Measurements from ENCODE around the gene ZDHHC14.

ZDHHC14 gene

DNA sequence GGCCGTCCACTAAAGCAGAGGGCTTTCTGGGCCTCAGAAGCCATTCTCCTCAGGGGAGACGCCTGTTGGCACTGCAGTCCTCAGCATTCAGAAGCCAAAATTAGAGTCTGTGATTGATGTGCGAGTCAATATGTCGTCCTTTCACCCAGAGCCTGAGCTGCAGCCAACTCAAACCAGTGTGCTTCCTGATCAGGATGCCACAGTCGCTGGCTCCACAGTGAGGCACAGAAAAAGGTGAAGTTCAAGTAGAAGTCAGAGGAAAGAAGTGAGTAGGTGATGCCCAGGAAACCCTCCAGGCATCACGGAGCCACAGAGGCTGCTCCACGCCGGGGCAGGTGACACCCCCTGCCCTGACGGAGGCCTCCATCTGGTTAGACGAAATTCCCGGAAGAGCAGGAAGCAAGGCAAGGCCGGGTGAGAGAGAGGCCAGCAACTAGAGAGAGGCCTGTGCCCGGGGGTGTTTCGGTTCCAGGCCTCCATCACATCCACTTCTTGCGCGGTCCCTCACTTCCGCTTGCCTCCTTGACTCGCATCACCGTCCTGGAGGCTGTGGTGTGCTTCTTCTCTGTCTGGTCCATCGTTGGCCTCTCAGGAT, 264.3 kb downstream of the ZDHHC14 start:
- no peak overlapping the region for H3K4me3 ChIP-seq (ENCODE audit: low read depth, low read length)
- TF ChIP-seq CTCF (IDR thresholded peaks at IDR 0.05; ENCODE audit: low read depth, low read length), result no peak
- no peak for TF ChIP-seq MYC (IDR thresholded peaks at IDR 0.05; ENCODE audit: low read depth, low read length)
- TF ChIP-seq, protein P1, sequence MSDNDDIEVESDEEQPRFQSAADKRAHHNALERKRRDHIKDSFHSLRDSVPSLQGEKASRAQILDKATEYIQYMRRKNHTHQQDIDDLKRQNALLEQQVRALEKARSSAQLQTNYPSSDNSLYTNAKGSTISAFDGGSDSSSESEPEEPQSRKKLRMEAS (IDR thresholded peaks at IDR 0.05; ENCODE audit: low read depth, low read length), result no peak
- no peak for TF ChIP-seq POLR2A (IDR thresholded peaks at IDR 0.05; ENCODE audit: extremely low read depth, insufficient read length)
- DNase-seq (ENCODE audit: low read depth), result no peak

DNA sequence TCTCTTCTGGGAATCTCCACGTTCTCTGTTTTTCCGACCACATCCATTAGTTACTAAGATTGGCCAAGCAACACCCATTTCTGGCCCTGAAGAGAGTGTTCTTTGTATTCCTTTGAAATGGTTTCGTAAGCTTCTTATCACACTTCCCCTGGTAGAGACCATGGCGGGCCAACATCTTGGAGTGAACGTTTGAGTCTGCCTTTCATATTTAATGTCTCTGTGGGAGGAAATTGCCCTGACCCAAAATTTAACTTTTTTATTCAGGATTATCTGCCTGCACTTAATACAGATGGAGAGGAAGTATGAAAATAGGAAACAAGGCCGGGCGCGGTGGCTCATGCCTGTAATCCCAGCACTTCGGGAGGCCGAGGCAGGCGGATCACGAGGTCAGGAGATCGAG, 265.0 kb downstream of the ZDHHC14 start:
- TF ChIP-seq, protein P1 (IDR thresholded peaks at IDR 0.05; ENCODE audit: low read depth, low read length), result no peak
- TF ChIP-seq CTCF (IDR thresholded peaks at IDR 0.05; ENCODE audit: low read depth, low read length) (no peak), POLR2A (IDR thresholded peaks at IDR 0.05; ENCODE audit: extremely low read depth, insufficient read length) (no peak)
- peak; percentile 56 for DNase-seq (ENCODE audit: low read depth)

GRCh38 chr6:157647261-157647915, 266.4 kb downstream of the ZDHHC14 start:
- DNase-seq (ENCODE audit: low read depth), result peak; percentile 97
- no peak overlapping the region for H3K4me3 ChIP-seq (ENCODE audit: low read depth, low read length)
- TF ChIP-seq POLR2A (IDR thresholded peaks at IDR 0.05; ENCODE audit: extremely low read depth, insufficient read length), result no peak
- peak; percentile 88 for TF ChIP-seq MYC (IDR thresholded peaks at IDR 0.05; ENCODE audit: low read depth, low read length)
- no peak for TF ChIP-seq CTCF (IDR thresholded peaks at IDR 0.05; ENCODE audit: low read depth, low read length)
- TF ChIP-seq, protein P1 (IDR thresholded peaks at IDR 0.05; ENCODE audit: low read depth, low read length), result peak; percentile 95

More for the DNA sequence above, 265.0 kb downstream of the ZDHHC14 start:
- H3K4me3 ChIP-seq (ENCODE audit: low read depth, low read length), result no peak overlapping the region

DNA sequence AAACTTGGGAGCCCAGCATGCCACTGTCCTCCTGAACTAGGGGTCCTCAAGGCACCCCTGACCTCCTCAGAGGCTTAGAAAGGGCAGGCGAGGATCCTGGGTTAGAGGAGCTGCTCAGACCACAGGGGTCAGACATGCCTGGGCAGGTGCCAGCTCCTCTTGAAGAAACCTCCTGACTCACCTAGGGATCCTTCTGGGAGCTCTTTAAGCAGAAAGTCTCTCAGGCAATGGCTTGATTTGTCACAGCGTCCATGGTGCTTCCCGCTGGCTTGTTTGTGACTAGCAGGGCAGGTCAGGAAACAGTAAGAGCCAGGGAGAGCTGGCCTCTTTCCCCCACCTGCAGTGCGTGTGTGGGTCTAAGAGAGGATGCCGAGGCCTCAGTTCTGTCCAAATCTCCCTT, 267.6 kb downstream of the ZDHHC14 start:
- no peak for DNase-seq (ENCODE audit: low read depth)
- no peak overlapping the region for H3K4me3 ChIP-seq (ENCODE audit: low read depth, low read length)
- no peak for TF ChIP-seq CTCF (IDR thresholded peaks at IDR 0.05; ENCODE audit: low read depth, low read length)
- no peak for TF ChIP-seq POLR2A (IDR thresholded peaks at IDR 0.05; ENCODE audit: extremely low read depth, insufficient read length)
- no peak for TF ChIP-seq MYC (IDR thresholded peaks at IDR 0.05; ENCODE audit: low read depth, low read length)
- TF ChIP-seq, protein P1 (IDR thresholded peaks at IDR 0.05; ENCODE audit: low read depth, low read length), result no peak

DNA sequence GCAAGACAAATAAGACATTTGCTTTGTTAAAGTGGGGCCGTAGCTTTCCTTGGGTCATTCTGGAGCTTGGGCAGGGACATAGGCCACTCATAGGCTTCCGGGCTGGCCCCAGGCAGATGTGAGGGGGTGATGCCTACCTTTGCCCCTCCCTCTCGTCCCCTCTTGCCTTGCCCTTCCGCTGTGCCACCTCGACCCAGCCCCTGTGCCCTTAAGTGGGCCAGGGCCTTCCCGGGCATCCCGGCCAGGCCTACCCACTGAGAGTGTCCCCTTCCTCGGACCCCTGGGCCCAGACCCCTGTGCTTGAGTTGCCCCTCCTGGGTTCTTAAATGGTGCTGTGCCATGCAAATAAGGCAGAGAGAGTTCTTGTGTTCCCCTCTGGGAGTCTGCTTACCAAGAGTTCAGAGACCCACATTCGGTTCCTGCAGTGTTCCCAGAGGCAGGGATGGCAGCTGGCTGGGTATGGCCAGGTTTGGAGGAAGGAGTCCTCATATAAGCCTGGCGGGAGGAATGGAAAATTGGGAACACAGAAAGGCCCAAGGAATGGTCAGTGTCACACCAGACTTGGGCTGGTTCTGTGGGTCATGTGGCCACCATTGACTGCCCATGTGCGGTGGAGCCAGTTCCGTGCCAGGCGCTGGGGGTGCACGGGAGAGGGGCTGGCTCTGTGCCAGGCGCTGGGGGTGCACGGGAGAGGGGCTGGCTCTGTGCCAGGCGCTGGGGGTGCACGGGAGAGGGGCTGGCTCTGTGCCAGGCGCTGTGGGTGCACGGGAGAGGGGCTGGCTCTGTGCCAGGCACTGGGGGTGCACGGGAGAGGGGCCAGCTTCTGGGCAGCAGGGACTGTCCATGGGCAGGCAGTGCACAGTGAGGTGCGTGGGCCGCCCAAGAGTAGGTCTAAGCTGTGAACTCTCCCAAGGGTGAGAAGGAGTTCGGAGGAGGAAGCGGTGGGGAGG, 268.6 kb downstream of the ZDHHC14 start:
- TF ChIP-seq CTCF (IDR thresholded peaks at IDR 0.05; ENCODE audit: low read depth, low read length) (no peak), MYC (IDR thresholded peaks at IDR 0.05; ENCODE audit: low read depth, low read length) (no peak), POLR2A (IDR thresholded peaks at IDR 0.05; ENCODE audit: extremely low read depth, insufficient read length) (no peak)
- TF ChIP-seq, protein P1 (IDR thresholded peaks at IDR 0.05; ENCODE audit: low read depth, low read length), result no peak
- H3K4me3 ChIP-seq (ENCODE audit: low read depth, low read length), result no peak overlapping the region
- no peak for DNase-seq (ENCODE audit: low read depth)

Measured in NB4 (cell line).